Activated T-helper 9 cell treated with anti-CD3 and anti-CD28 coated beads, Interleukin-2, amount 50 U/mL, for 16 hours (primary cell): ENCODE results near the gene BEND6.

Source experiments
- DNase-seq: peaks from one replicate; pipeline ENCODE4 v3.0.0-alpha.2; 2020; ENCODE audit warnings: low read depth

The BEND6 gene, protein sequence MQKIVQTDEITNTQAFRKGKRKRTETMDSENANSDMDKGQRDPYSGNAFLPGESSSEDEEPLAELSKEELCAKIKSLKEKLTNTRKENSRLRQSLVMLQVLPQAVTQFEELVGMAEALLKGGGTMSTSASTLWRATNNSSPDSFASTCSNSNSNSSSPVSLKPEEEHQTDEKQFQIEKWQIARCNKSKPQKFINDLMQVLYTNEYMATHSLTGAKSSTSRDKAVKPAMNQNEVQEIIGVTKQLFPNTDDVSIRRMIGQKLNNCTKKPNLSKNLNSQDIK

GRCh38 chr6:56954403-56955170, at the start of gene BEND6:
Gene BEND6, plus strand, starts transcription at chr6:56955107. Its CDS starts 26,704 bp downstream, at chr6:56981811.
- no peak for DNase-seq

DNA sequence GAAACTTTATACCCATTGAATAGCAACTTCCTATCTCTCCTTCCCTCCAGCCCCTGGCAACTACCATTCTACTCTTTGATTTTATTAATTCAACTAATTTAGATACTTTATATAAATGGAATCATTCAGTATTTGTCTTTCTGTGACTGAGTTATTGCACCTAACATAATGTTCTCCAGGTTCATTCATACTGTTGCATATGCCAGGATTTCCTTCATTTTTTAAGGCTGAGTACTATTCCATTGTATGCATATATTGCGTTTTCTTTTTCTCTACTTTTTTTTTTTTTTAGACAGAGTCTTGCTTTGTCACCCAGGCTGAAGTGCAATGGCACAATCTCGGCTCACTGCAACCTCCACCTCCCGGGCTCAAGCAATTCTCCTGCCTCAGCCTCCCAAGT, 49.5 kb upstream of the BEND6 start:
- DNase-seq, result no peak

DNA sequence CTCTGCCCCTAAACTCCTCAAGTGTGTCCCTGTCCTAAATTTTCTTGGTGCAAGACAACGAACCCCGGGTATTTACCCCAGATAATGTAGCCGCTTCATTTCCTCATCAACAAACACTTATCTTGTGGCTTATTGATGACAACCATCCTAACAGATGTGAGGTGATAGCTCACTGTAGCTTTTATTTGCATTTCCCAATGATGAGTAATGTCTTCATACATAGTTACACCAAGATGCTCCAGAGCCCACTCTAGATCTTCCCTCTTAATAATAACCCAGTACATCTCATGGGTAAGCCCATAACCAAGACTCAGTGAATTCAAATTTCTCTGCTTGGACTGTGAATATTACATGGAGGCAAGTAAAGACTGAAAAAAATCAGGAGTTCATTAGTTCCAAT, 48.2 kb upstream of the BEND6 start:
- no peak for DNase-seq

- DNase-seq, result no peak
Measured at GRCh38 chr6:56909115-56909907, 45.6 kb upstream of the BEND6 start.

- DNase-seq, result no peak
Measured at GRCh38 chr6:56911847-56912246, 43.1 kb upstream of the BEND6 start.

- DNase-seq, result no peak
Measured at GRCh38 chr6:56913285-56914074, 41.4 kb upstream of the BEND6 start.

DNA sequence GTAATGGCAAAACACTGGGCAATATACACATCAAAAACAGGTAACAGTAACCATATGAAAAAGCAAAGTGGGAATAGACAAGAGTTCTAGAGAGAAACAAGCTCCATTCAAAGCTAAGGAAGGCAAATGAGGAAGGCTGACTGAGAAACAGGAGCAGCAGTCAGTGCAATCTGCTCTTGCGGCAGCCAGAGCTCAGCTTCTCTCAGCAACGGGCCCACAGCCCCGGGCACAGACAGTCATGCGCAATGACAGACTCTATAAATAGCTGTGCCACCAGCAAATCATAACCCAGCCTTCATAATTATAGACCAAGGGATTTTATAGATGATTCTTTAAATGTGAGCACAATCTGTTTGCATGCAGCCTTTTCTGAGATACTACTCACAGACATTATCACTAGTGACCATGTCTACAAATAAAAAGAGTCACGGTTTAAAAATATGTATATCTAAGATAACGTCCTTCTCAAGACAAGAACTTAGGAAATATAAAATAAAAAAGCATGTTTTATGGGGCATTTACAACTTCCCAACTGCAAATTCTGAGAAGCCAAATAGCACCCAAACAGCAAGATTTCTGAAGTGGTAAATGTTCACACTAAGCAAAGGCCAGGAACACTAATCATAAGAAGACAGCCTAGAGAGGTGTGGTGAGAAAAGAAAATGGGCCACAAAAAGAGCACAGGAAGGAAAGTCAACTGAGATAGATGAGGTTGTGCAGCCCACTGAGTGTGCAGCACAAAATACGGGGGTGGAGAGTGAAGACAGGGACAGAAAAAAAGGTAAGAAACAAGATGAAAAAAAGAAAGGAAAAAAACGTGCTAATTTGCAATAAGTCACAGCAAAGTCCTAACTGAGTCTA, 39.9 kb upstream of the BEND6 start:
- DNase-seq, result no peak

GRCh38 chr6:56915832-56916231, 39.1 kb upstream of the BEND6 start:
- no peak for DNase-seq

GRCh38 chr6:56916849-56917551, 37.9 kb upstream of the BEND6 start:
- no peak for DNase-seq

DNA sequence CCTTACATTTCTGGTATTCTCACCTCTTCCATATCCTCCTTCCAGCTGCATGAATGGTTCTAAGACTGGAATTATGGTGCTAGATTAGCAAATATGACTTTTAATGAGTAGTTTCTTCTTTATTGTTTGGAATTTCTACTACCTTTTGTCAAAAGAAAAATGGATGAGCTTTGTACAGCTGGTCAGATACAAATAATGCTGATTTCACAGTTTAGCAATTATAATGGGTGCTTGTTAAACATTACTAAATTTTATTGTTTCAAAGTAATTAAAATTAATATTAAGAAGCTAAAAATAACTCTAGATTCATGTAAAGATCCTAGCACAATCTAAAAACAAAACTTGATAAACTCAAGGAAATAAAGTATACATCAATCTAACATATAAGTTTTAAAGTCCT, 32.3 kb upstream of the BEND6 start:
- no peak for DNase-seq

- DNase-seq, result no peak
Measured at GRCh38 chr6:56923565-56923964, 31.3 kb upstream of the BEND6 start.

- no peak for DNase-seq
Measured at GRCh38 chr6:56927538-56928453, 27.1 kb upstream of the BEND6 start.

DNA sequence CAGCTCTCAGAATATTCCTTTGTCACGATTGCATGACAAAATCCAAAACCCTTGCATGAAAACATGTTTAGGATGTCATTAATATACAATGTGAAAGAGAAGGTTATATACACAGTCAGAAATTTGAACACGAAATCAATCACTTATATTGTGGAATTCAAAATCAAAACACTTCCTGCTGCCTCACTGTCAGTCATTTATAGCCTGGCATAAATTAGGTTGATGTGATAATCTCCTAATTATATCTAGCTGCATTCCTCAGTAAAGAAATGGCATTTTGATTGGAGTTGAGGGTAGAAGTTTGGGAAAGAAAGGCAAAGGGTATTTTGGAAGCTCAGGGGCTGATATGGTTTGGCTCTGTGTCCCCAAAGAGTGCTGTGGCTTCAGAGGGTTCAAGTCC, 24.1 kb upstream of the BEND6 start:
- no peak for DNase-seq

DNA sequence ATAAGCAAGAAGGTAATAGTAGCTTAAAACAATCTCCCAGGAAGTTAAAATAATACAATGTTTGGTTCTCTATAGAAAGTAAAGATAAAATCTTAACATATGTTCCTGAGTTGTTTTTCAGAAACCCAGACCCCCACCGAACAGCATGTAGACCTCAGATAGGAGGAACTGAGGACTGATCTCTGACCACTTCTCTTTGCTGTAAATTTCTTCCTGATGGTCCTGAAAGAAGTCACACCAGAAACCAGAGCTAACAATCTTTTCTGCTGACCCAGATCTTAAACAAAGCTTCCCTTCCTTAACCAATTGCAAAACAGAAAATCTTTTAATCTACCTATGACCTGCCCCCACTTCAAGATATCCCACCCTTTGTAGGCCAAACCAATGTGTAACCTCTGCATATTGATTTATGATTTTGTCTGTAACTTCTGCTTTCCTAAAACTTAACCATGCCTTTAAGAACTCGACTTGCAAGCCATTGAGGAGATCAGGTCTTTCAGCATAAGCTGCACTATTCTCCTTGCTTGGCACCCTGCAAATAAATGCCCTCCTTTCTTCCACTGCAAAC, 21.9 kb upstream of the BEND6 start:
- no peak for DNase-seq

DNA sequence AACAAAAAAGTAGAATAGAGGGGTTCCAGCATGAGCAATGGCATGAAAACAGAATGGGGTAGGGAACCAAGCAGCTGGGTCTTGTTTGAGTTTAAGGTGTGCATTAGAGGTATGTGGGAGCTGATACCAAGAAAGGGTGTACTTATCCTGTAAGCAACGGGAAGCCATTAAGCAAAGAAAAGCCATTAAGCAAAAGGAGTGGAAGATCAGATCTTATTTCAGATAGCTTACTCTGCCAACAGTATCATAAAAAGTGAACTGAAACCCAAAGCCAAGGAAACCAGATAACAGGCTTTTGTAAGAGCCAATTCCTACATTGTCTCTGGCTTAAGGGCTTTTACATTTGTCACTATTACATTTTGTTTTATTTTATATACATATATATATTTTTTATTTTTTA, 21.3 kb upstream of the BEND6 start:
- no peak for DNase-seq

- DNase-seq, result no peak
Measured at GRCh38 chr6:56934876-56935275, 20.0 kb upstream of the BEND6 start.

DNA sequence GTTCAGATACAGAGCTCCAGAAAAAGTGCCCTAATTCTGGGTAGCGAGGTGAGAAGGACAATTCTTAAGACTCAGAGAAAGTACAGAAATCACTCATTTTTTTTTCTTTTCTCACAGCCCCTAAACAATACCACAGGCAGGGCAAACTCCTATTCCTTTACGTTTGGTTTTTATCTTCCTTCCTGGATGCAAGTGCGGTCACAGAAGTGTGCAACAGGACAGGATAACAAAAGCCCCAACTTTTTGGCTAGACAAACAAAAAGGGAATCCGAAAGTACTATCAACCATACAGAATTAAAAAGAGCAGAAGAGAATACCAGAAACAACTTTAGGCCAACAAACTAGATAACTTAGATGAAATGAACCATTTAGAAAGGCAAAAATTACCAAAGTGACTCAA, 18.4 kb upstream of the BEND6 start:
- DNase-seq, result no peak

GRCh38 chr6:56938649-56939191, 16.2 kb upstream of the BEND6 start:
- DNase-seq, result no peak

- DNase-seq, result no peak
Measured at GRCh38 chr6:56940463-56940862, 14.4 kb upstream of the BEND6 start.
